IPS DF 6.9 (cell line): Measurements from ENCODE around the gene POTEI.
"Not testable (repeated sequence)": the region's sequence is repeated elsewhere in the genome, so short reads cannot be mapped to it uniquely, and the experiment has no call there.

Experiments
- DNase-seq: peaks from one replicate; pipeline ENCODE4 v3.0.0-alpha.2; 2013; ENCODE audit warnings: low read depth, low spot score
- H3K27ac ChIP-seq: one replicate; pipeline ENCODE4 v1.5.1; 2013; ENCODE audit warnings: low read length, control low read depth
- H3K27me3 ChIP-seq: 2 replicates; pipeline ENCODE4 v1.6.1; 2013; ENCODE audit warnings: mild to moderate bottlenecking, low read length; ENCODE audit not compliant: control insufficient read depth, insufficient read depth
- H3K36me3 ChIP-seq: 2 replicates; pipeline ENCODE4 v1.6.1; 2013; ENCODE audit warnings: low read length; ENCODE audit not compliant: control insufficient read depth, insufficient read depth
- H3K4me1 ChIP-seq: 2 replicates; pipeline ENCODE4 v1.6.1; 2013; ENCODE audit warnings: low read length; ENCODE audit not compliant: control insufficient read depth, insufficient read depth
- H3K4me3 ChIP-seq: 2 replicates; pipeline ENCODE4 v1.5.1; 2013; ENCODE audit warnings: mild to moderate bottlenecking, low read length
- H3K9me3 ChIP-seq: 2 replicates; pipeline ENCODE4 v1.6.1; 2013; ENCODE audit warnings: low read length, inconsistent platforms; ENCODE audit not compliant: control insufficient read depth, insufficient read depth
- WGBS: extraction: QIAGEN DNeasy Blood & Tissue Kit; methylation state at CpG from one replicate; pipeline ENCODE4 v1.1.7; 2013; ENCODE audit warnings: mixed read lengths, missing lambda C conversion rate; ENCODE audit not compliant: insufficient read length, insufficient coverage; 5-methylcytosine and 5-hydroxymethylcytosine counted together

The POTEI gene

DNA sequence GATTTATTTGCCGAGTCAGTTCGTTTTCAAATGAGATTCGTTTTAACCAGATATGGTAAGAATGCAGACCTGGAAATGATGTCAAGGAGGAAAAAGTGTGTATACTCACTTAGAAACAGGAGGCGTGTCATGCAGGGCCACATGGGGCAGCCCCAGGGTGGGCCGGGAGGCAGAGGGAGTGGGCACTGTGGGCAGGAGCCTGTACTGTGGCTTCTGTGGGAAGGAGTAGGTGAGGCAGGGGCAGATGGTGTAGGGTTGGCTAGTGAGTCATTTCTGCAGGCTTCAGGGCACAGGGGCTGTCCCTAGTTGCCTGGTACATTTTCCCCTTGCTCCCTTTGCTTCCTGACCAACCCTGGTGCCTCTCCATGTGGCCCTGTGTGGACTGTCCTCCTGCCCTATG lies 22.1 kb upstream of the POTEI start:
- H3K4me3 ChIP-seq, H3K9me3 ChIP-seq, DNase-seq, H3K36me3 ChIP-seq, H3K27ac ChIP-seq, H3K27me3 ChIP-seq, H3K4me1 ChIP-seq: not testable (repeated sequence)
- no CpG with 5 or more reads among the region's 5 CpGs for WGBS

GRCh38 chr2:130530212-130530611 lies 21.1 kb upstream of the POTEI start:
- not testable (repeated sequence) for H3K9me3 ChIP-seq, H3K27ac ChIP-seq, H3K4me3 ChIP-seq, DNase-seq, H3K4me1 ChIP-seq, H3K27me3 ChIP-seq, H3K36me3 ChIP-seq
- no CpG with 5 or more reads among the region's 4 CpGs for WGBS

DNA sequence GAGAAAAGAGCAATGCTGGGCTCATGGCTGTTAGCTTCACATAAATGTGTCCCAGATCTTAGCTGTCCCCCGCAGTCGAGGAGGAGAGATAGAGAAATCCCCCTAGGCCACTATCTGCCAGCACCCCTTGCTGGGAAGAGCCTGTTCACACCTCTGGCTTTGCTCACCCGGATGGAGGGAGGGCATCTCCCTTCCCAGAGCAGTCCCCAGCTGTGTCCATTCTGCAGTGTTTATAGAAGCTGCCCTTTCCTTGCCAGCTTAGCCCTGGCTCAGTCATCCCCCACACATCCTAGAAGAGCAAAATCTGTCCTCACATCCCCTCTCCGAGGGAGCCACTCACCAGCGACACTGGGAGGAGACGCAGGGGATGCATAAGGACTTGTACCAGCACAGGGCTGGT lies 20.4 kb upstream of the POTEI start:
- H3K9me3 ChIP-seq, DNase-seq, H3K27ac ChIP-seq, H3K4me3 ChIP-seq, H3K36me3 ChIP-seq, H3K4me1 ChIP-seq, H3K27me3 ChIP-seq: not testable (repeated sequence)
- WGBS = no CpG with 5 or more reads among the region's 6 CpGs

DNA sequence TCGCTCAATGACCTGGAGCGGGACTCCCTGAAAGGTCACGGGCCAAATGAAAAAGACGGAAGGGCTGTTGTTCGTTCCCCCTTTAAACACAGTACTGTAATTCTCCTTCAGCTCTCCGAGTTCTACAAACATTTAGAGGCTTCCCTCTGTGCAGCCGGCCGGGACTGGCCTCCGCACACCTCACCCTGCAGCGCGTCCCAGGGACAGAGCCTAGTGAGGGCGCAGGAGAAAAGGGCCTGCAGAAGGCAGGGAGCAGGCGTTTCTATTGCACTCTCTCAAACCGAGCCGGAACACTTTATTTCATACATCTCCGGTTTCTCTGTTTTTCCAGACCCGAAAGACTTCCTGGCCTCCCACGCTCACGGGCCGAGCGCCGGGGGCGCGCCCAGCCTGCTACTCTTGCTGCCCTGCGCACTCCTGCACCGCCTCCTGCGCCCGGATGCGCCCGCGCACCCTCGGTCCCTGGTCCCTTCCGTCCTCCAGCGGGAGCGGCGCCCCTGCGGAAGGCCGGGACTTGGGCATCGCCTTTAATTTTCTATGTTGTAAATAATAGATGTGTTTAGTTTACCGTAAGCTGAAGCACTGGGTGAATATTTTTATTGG lies 18.3 kb upstream of the POTEI start:
- not testable (repeated sequence) for H3K9me3 ChIP-seq, H3K36me3 ChIP-seq, H3K4me3 ChIP-seq, H3K27ac ChIP-seq, DNase-seq, H3K27me3 ChIP-seq, H3K4me1 ChIP-seq
- WGBS = no CpG with 5 or more reads among the region's 40 CpGs

GRCh38 chr2:130522390-130522789 lies 13.3 kb upstream of the POTEI start:
- H3K4me1 ChIP-seq, H3K4me3 ChIP-seq, H3K27ac ChIP-seq, H3K9me3 ChIP-seq, DNase-seq, H3K36me3 ChIP-seq, H3K27me3 ChIP-seq: not testable (repeated sequence)
- no CpG with 5 or more reads among the region's 23 CpGs for WGBS

DNA sequence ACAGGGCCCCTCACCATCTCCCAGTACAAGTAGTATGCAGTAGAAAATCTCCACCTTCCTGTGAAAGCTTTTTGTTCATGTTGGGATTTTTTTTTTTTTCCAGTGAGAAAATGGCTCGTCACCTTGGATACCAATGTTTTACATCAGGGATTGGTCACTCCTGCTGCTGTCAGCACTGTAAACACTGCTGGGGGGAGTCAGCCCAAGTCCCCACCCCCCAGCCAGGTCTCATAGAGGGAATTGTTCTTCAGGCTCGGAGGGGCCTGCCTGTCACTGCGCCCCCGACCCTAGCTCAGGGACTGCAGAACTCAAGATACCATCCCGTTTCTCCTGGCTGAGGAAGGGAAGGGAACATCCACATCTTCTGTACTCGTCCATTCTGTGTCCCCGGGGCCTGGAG lies 11.9 kb upstream of the POTEI start, which contains the start of gene CFC1B:
Gene CFC1B (plus strand): TSS at position 231 of the 400 bp plus-strand sequence. CDS start 263 bp downstream, outside the sequence.
- not testable (repeated sequence) for DNase-seq, H3K4me1 ChIP-seq
- no CpG with 5 or more reads among the region's 7 CpGs for WGBS

DNA sequence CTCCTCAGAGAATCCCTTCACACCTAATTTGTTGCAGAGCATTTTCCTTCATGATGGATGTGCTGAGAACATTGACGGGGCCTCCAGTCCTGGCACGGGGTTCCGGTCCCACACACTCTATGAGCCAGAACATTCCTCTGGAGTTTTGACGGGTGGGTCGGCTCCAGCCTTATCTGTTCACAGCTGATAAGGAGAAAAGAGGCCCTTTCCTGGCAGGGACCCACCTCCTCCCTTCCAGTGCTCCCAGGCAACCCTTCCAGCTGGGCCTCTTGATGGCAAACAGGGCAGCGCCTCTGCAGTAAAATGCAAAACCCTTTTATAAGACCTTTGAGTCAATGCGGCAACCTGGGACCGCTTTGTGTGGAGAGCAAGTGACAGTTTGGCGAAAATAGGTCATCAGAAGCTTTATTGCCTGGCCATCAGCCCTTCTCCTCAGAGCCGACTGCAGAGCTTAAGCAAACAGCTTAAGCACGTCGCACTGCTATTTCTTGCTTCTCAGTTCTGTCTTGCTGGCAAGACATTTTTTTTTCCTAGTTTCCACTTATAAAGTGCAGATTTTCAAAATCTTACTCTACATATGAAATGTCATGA lies 9.5 kb upstream of the POTEI start:
- not testable (repeated sequence) for H3K27me3 ChIP-seq, H3K9me3 ChIP-seq, DNase-seq, H3K4me1 ChIP-seq, H3K4me3 ChIP-seq, H3K27ac ChIP-seq, H3K36me3 ChIP-seq
- WGBS = no CpG with 5 or more reads among the region's 12 CpGs

More for the DNA sequence above, 11.9 kb upstream of the POTEI start, which contains the start of gene CFC1B:
- H3K4me3 ChIP-seq, H3K27me3 ChIP-seq, H3K27ac ChIP-seq, H3K9me3 ChIP-seq, H3K36me3 ChIP-seq: not testable (repeated sequence)

DNA sequence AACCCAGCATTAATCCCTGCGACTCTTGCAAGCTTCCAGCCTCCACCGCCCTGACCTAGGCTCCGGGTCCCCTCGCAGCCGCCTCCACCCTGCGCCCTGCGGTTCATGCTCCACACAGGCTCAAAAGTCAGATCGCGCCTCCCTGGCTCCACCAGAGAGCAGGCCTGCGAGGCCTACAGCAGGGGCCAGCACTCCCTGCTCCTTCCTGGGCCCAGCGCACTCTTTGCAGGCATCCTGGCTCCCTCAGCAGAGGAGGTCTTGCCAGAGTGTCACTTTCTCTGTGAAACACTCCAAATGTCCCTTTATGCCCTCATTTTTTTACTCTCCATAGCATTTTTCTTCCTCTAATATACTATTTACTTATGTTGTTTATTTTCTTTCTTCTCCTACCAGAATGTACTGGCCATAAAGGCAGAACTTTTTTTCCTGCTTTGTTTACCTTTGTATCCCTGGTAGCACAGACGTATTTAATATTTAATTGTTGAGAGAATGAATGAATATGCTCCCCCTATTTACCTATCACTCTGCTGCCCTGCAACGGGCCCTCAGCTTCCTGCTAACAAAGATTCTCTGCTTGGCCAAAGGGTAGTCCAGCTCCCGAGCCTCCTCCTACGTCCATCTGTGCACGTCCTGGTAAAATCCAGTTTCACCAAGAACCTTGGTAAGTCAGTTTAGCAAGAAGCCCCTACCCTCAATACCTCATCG lies 2.8 kb upstream of the POTEI start:
- H3K36me3 ChIP-seq, DNase-seq, H3K9me3 ChIP-seq, H3K4me1 ChIP-seq, H3K27me3 ChIP-seq, H3K4me3 ChIP-seq, H3K27ac ChIP-seq: not testable (repeated sequence)
- WGBS = no CpG with 5 or more reads among the region's 17 CpGs

DNA sequence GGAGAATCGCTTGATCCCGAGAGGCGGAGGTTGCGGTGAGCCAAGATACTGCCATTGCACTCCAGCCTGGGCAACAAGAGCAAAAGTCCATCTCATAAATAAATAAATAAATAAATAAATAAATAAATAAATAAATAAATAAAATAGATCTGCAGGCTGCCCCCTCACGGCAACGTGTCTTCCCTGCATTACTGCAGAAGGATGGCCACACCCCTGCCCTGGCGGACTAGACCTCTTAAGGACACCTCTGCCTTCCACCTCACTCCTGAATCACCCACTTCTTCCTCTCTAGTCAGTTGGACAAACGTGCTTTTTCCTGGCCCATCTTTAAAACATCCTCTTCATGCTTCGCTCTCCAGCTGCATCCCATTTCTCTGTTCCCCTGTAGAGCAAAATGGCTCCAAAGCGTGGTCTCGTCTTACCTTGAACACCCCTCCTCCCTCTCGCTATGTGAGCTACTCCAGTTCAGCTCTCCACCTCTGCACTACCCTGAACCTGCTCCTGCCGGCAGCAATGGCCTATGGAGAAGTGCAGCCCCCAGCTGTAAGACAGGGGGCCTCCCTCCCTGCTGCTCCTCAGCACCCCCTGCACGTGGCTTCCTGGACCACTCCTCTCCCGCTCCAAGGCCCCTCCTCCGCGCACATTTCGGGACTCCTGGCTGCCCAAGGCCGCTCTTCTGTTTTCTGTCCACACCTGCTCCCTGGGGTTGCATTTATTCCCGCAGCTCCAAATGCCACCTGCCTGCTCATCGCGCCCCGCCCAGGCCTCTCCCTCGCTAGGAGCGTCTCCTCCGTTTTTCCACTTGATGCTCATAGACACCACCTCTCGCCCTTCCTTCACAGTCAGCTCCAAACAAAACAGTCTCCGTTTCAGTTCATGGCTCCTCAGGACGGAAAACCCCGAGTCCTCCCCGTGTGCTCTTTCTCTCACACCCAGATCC lies 1.9 kb upstream of the POTEI start:
- H3K4me1 ChIP-seq, H3K27me3 ChIP-seq, H3K36me3 ChIP-seq, H3K9me3 ChIP-seq, H3K4me3 ChIP-seq, H3K27ac ChIP-seq, DNase-seq: not testable (repeated sequence)
- WGBS = no CpG with 5 or more reads among the region's 31 CpGs

- WGBS = no CpG with 5 or more reads among the region's 4 CpGs
- not testable (repeated sequence) for H3K27me3 ChIP-seq, H3K4me3 ChIP-seq, DNase-seq, H3K27ac ChIP-seq, H3K36me3 ChIP-seq, H3K9me3 ChIP-seq, H3K4me1 ChIP-seq
Measured at GRCh38 chr2:130491073-130491472, 18.1 kb downstream of the POTEI start.
